LHCN-M2 (cell line): Measurements from ENCODE around the gene ALKBH3. TPM values are rescaled to one million over a fixed set of nuclear protein-coding genes. Genes with fewer than 3 reads are reported as not detected.

ENCODE experiments used
- DNase-seq: peaks from one replicate; pipeline ENCODE4 v3.0.0-alpha.2; 2012; ENCODE audit warnings: low read depth
- total RNA-seq: library from RNA; depleted of rRNA; stranded (reverse); fragments of >200 nt; gene quantifications from 2 replicates; pipeline ENCODE4 v1.2.3, GENCODE V29; 2014; rRNA removed

The ALKBH3 gene
- total RNA-seq, 1 experiment from 2014 or later: 33.5 TPM

DNA sequence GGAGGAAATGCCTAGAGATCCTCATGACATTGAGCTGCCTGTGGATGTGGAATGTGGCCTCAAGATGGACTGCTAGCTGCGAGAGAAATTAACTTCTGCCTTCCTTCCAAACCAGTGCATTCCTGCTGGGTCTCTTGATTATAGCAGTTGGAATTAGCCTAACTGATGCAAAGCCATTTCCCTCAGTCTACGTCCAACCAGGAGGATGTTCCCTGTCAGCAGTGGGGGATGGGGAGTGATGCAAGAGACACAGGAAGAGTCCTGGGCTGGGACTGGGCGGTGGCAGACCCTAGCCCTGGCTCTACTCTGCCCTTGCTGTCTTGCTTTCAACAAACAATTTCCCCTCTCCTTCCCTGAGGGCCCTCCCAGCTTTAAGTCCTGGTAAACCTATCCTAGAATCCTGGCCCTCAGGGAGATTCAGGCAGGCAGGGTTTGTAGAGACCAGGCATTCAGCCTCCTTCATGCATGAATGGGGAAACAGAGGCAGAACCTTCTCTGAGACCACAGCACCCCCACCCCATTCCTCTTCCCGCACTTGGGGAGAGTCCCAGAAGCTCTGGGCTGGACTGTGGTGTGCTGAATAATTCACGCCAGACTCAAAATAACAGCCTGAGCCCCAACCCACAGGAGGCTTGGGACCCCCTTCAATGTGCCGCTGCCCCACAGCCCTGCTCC, 78.8 kb downstream of the ALKBH3 start:
- DNase-seq: no peak

- DNase-seq: no peak
Measured at GRCh38 chr11:43962383-43963278, 82.0 kb downstream of the ALKBH3 start.

- DNase-seq: no peak
Measured at GRCh38 chr11:43963279-43963620, 82.6 kb downstream of the ALKBH3 start.

- no peak for DNase-seq
Measured at GRCh38 chr11:43967661-43968060, 87.0 kb downstream of the ALKBH3 start.

DNA sequence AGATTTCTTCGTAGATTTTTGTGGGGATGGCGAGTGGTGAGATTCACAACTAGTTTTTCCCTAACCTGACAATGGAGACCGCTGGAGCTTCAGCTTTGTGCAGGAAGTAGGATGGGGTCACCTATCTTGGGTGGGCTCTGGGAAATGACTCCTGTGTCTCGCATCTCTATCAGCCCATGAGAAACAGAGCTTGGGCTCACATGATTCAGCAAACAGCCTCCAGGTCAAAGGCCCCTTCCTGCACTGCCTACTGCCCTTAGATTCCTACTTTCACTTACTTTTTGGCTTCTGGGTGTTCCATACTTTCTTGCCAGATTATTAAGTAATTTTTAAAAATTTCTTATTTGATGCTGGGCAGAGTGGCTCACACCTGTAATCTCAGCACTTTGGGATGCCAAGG, 88.1 kb downstream of the ALKBH3 start:
- no peak for DNase-seq

DNA sequence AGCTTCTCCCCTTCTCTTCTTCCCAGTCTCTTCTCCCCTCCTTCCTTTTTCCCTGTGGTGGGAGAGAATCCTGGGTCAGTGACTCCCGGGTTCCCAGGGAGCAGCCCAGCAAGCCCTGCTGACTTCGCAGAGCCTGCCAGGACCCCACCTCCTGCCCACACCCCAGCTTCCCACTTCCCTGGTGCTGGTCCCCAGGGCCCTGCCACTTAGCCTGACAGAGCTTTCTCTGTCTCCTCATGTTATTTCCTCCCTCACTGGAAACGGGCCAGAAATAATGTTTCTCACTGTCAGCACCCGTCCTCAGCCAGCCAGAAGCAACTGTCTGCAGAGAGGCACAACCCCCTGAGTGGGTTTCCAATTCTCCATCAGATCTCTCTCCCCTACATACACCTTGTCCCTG, 88.9 kb downstream of the ALKBH3 start:
- no peak for DNase-seq

Other genes starting within 250 kb of the ALKBH3 start
- 39.9 and 48.6 TPM in 2 replicates for gene HSD17B12, start 200.1 kb upstream of the ALKBH3 start, total RNA-seq
- not detected in 2 replicates for gene C11orf96, start 61.8 kb downstream of the ALKBH3 start, total RNA-seq
- not detected in 2 replicates for gene ACCSL, start 167.2 kb downstream of the ALKBH3 start, total RNA-seq
- 10.9 and 14.6 TPM in 2 replicates for gene ACCS, start 185.4 kb downstream of the ALKBH3 start, total RNA-seq
- gene EXT2, start 214.8 kb downstream of the ALKBH3 start, total RNA-seq: 71.4 and 82.3 TPM in 2 replicates